Suprapubic skin (tissue), 4 donors: ENCODE data around the gene SURF4. TPM values are rescaled to one million over a fixed set of nuclear protein-coding genes. Genes with fewer than 3 reads are reported as not detected.
A peak's percentile ranks its signal among the peaks of the same experiment; 100 is the strongest.

Source experiments
- DNase-seq, 2 donors: peaks; one replicate each; pipeline ENCODE4 v3.0.0-alpha.2; 2019; ENCODE audit warnings: low spot score in 2 of 2
- H3K27ac ChIP-seq: fragments of 200-600 bp; sonication (generic); one replicate; pipeline ENCODE4 v1.5.1; 2019
- H3K27me3 ChIP-seq: fragments of 200-600 bp; sonication (generic); one replicate; pipeline ENCODE4 v1.5.1; 2019
- H3K36me3 ChIP-seq: fragments of 200-600 bp; sonication (generic); one replicate; pipeline ENCODE4 v1.5.1; 2019
- H3K4me1 ChIP-seq: fragments of 200-600 bp; sonication (generic); one replicate; pipeline ENCODE4 v1.5.1; 2019
- H3K4me3 ChIP-seq: fragments of 200-600 bp; sonication (generic); one replicate; pipeline ENCODE4 v1.5.1; 2019; ENCODE audit warnings: mild to moderate bottlenecking
- H3K9me3 ChIP-seq: fragments of 200-600 bp; sonication (generic); one replicate; pipeline ENCODE4 v1.5.1; 2019
- CTCF ChIP-seq, 2 donors: fragments of 200-600 bp in 1 of 2; fragments of 450-650 bp in 1 of 2; sonication (generic) in 1 of 2; IDR thresholded peaks; one replicate each; pipeline ENCODE4 v1.5.1; 2016 to 2019; ENCODE audit warnings: antibody characterized with exemption in 2 of 2, mild to moderate bottlenecking in 1 of 2, moderate library complexity in 1 of 2
- EP300 ChIP-seq: sonication (generic); formaldehyde crosslinking; IDR thresholded peaks from one replicate; pipeline ENCODE4 v1.6.1; 2017; ENCODE audit warnings: antibody characterized with exemption
- POLR2A ChIP-seq, 2 donors: fragments of 450-650 bp; IDR thresholded peaks; one replicate each; pipeline ENCODE4 v1.6.1; 2017; ENCODE audit warnings: antibody characterized with exemption in 2 of 2, mild to moderate bottlenecking in 2 of 2, moderate library complexity in 2 of 2
- POLR2AphosphoS5 ChIP-seq, 3 donors: sonication (generic); formaldehyde crosslinking; IDR thresholded peaks; one replicate each; pipeline ENCODE4 v1.6.1; 2017; ENCODE audit warnings: antibody characterized with exemption in 3 of 3
- WGBS: methylation state at CpG from one replicate; pipeline ENCODE4 v1.1.5; 2018; 5-methylcytosine and 5-hydroxymethylcytosine counted together
- total RNA-seq, 4 donors: library from RNA; depleted of rRNA; stranded (reverse); fragments of >200 nt; gene quantifications; one replicate each; pipeline ENCODE4 v1.1.0, GENCODE V29; 2016

Gene SURF4
- total RNA-seq, 4 donors from 2014 or later: 71.7 to 136 (median 118) TPM

- DNase-seq: no peak
- Histone ChIP-seq H3K27ac (no peak overlapping the region), H3K4me3 (no peak overlapping the region), H3K4me1 (peaks cover 45% of the 10 kb centered on the region), H3K9me3 (no peaks in the 10 kb centered on the region), H3K27me3 (no peaks in the 10 kb centered on the region), H3K36me3 (peaks cover 47% of the 10 kb centered on the region)
- TF ChIP-seq CTCF (IDR thresholded peaks at IDR 0.05) (no peak), POLR2A (IDR thresholded peaks at IDR 0.05) (no peak), POLR2AphosphoS5 (IDR thresholded peaks at IDR 0.05) (no peak), EP300 (no peak)
- WGBS: 82% methylated on average over 9 of the region's 14 CpGs
These were observed 18.2 kb downstream of the SURF4 start for GRCh38 chr9:133357656-133358055.

GRCh38 chr9:133356391-133357091, 19.3 kb downstream of the SURF4 start, which contains the start of the genes SURF1 and SURF2:
SURF1 (minus strand) TSS chr9:133356487; CDS start chr9:133356453, 34 bp downstream.
SURF2 (plus strand) TSS chr9:133356550; CDS start chr9:133356593, 43 bp downstream.
- TF ChIP-seq POLR2A (IDR thresholded peaks at IDR 0.05): peak in 1 of 2 donors; percentile 62
- TF ChIP-seq POLR2AphosphoS5 (IDR thresholded peaks at IDR 0.05): peak in 1 of 3 donors; percentile 44
- TF ChIP-seq EP300: no peak
- Histone ChIP-seq H3K9me3 (no peaks in the 10 kb centered on the region), H3K4me3 (peak within 1 kb of the TSS; percentile 77), H3K27me3 (no peaks in the 10 kb centered on the region), H3K4me1 (peaks cover 42% of the 10 kb centered on the region), H3K36me3 (peaks cover 47% of the 10 kb centered on the region), H3K27ac (peak within 1 kb of the TSS; percentile 80)
- DNase-seq: peak; percentile 92 to 95
- under 1% methylated on average over 52 of the region's 78 CpGs for WGBS

- peak overlapping the region; percentile 80 for H3K27ac ChIP-seq
- DNase-seq: no peak
- no peaks in the 10 kb centered on the region for H3K9me3 ChIP-seq
- peaks cover 43% of the 10 kb centered on the region for H3K4me1 ChIP-seq
- peak overlapping the region; percentile 77 for H3K4me3 ChIP-seq
- H3K36me3 ChIP-seq: peaks cover 47% of the 10 kb centered on the region
- TF ChIP-seq POLR2AphosphoS5 (IDR thresholded peaks at IDR 0.05) (no peak), CTCF (IDR thresholded peaks at IDR 0.05) (no peak), POLR2A (IDR thresholded peaks at IDR 0.05) (no peak), EP300 (no peak)
- H3K27me3 ChIP-seq: no peaks in the 10 kb centered on the region
- under 1% methylated on average over 25 of the region's 31 CpGs for WGBS
These were observed 19.9 kb downstream of the SURF4 start for GRCh38 chr9:133355881-133356357.

- Histone ChIP-seq H3K27me3 (no peaks in the 10 kb centered on the region), H3K4me3 (no peak overlapping the region), H3K36me3 (peaks cover 47% of the 10 kb centered on the region), H3K27ac (no peak overlapping the region), H3K9me3 (no peaks in the 10 kb centered on the region), H3K4me1 (peaks cover 46% of the 10 kb centered on the region)
- no peak for DNase-seq
- TF ChIP-seq CTCF (IDR thresholded peaks at IDR 0.05) (no peak), POLR2A (IDR thresholded peaks at IDR 0.05) (no peak), POLR2AphosphoS5 (IDR thresholded peaks at IDR 0.05) (no peak), EP300 (no peak)
- WGBS: 58% methylated on average over 4 of the region's 7 CpGs
These were observed 21.1 kb downstream of the SURF4 start for GRCh38 chr9:133354766-133355165.

GRCh38 chr9:133353548-133353947, 22.3 kb downstream of the SURF4 start:
- TF ChIP-seq POLR2A (IDR thresholded peaks at IDR 0.05) (no peak), POLR2AphosphoS5 (IDR thresholded peaks at IDR 0.05) (no peak), CTCF (IDR thresholded peaks at IDR 0.05) (no peak), EP300 (no peak)
- H3K4me1 ChIP-seq: peaks cover 54% of the 10 kb centered on the region
- WGBS: 75% methylated on average over 5 of the region's 5 CpGs
- no peak for DNase-seq
- peaks cover 47% of the 10 kb centered on the region for H3K36me3 ChIP-seq
- no peaks in the 10 kb centered on the region for H3K27me3 ChIP-seq
- no peak overlapping the region for H3K27ac ChIP-seq
- no peak overlapping the region for H3K4me3 ChIP-seq
- no peaks in the 10 kb centered on the region for H3K9me3 ChIP-seq
